GM18870 (cell line): ENCODE results near the gene HOXC11.

ENCODE experiments used
- ATAC-seq: cut with Tn5 transposase; IDR thresholded peaks from one replicate; pipeline ENCODE4 v1.9.1; 2021; ENCODE audit warnings: moderate library complexity; ENCODE audit not compliant: unreplicated experiment

The HOXC11 gene

DNA sequence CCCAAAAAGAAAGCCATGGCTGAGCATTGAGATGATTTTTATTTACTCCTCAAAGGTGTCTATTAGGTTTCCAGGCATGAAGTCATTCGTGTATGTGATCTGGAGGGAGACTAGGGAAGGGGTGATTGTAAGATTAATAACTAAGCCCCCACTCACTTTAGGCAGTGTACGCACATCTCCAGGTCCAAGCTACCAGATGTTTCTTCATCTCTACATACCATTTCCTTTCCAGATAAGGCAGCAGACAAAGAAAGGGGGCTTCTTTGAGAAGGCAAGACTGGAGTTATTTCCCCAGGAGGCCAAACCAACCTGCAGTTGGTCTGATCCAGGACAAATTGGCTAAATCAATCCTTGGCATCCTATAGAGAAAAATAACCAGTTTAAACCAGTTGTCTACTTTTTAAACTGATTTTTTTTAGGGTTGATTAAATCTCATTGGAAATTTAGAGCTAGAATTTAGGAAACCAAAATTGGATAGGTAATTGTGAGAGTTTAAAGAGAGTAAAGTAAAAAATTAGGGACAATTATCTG lies 30.4 kb upstream of the HOXC11 start:
- ATAC-seq, result no peak

DNA sequence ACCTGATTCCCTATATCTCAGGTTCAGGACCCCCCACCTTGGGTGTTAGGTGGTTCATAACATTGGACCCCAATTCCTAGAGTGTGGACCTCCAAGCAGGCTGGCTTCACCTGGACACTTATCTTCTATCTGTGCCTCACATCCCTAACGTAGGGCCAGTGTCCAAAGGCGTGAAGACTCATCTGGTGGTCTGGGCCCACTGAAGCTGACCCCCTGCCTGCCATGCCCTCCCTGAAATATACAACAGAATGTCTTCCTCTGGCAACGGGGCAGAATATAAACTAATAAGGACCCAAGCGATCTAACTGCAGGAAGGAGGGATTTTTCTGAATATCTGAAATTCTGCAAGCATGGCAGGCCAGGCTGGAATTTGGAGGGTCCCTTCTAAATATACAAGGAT lies 28.7 kb upstream of the HOXC11 start:
- ATAC-seq, result no peak

DNA sequence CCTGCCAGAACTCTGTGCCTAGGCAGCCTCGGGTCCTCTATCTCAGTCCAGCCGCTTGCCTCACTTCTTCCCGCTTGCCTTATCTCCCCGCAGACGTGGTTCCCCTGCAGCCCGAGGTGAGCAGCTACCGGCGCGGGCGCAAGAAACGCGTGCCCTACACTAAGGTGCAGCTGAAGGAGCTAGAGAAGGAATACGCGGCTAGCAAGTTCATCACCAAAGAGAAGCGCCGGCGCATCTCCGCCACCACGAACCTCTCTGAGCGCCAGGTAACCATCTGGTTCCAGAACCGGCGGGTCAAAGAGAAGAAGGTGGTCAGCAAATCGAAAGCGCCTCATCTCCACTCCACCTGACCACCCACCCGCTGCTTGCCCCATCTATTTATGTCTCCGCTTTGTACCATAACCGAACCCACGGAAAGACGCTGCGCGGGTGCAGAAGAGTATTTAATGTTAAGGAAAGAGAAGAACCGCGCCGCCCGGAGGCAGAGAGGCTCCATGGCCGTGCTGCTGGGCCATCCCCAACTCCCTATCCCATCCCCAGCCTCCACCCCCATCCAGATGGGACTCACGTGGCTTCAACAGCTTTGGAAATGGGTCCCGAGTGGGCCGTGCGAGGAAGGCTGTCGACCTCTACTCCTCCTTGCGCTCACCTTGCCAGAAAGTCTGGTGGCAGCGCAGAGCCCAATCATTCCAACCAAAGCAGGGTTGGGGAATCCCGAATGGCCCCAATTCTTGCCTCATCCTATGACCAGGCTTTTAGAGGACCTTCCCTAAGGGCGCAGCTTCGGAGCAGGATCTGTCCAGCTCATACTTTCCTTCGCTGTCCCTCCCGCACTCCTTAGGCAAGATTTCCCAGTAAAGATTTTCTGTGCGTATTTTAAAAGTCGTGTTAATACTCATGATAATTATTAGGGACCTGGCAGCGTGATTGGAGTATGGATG lies 27.7 kb upstream of the HOXC11 start:
- no peak for ATAC-seq

DNA sequence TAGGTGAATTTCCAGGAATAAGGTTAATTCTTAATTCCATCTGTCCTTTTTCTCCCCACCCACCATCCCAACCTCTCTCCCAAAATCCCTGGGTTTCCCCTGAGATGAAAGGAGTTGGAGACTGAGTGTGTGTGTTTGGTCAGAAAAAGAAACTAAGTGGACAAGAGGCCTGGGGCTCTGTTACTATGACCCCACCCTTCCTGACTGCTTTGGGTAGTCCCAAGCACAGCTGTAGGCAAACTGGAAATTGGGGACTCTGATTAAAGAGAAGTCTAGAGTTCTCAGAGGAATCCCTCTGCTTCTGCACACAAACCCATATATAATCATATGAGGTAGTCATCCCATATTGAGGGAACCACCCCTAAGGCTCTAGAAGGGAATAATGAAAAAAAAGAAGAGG lies 25.2 kb upstream of the HOXC11 start:
- ATAC-seq, result no peak

DNA sequence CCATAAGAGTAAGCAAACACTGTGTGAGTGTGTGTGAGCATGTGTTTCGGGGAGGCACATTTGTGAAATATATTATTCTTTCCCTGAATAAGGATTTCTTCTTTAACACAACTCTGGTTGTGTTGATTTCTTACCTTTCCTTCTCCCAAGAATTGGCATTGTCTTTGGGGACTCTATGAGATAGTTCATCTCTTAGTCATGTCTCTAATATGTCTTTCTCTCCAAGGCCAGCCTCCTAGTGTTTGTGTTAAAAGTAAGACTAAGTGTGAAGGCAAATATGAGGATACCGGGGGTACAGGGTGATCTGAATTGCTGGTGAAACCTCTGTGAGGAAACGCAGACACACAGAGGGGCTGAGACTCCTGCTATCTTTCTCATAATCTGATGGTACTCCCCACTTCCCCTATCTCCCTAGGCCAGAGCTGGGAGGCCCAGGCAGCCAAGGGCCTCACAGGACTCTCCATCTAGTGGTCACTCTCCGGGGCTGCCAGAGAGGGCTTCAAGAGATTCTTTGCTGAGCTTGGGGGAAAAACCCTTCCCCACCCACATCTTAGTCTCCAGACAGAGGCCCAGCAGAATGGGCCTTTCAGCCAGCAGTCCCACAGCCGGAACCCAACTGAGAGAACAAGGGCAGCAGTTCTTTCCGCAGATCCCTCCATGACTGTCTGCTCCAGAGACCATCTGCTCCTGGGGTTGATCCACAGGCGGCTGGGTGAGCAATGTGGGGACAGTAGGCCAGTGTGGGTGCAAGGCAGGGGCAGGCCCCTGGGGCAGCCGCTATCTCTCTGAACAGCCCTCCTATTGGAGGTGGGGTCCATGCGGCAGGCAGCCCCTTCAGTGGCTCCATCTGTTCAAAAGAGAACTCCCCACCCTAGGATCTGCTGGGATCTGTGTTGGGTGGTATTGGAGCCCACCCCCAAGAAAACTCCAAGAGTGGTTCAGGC lies 24.0 kb upstream of the HOXC11 start:
- ATAC-seq, result no peak

DNA sequence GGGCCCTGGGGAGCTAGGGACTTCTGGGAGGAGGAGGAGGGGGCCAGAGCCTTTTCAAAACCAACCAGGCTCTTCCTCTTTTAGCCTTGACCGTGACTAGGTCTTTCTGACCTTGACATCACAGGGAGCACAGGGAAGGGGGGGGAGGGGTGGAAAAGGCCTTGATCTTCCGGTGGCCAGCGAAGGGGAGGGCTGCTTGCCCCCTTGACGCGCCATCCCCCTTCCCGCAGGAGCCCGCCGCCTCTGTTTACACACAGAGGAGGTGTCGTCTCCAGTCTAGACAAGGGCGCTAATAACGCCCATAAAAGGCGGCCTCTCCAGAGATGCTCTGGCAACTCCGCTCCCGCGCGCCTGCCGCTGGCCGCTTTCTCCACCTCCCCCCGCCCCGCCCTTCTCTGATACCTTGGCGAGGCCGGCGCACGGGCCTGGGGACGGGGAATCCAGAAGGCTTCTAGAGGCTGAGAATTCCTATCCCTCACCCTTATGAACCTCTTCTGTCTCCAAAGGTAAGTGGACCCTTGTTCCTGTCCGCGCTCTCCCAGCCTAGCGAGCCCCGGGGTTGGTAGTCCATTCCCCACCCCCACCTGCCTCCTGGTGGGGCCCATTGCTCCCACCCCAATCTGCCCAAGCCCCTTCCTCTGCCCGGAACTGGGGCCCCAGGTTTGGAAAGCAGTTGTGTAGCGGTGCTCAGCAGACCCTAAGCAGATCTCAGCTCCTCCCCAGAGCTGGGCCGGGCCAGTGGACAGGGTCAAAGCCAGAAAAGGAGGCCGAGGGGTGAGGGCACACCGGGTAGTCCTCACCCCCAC lies 23.1 kb upstream of the HOXC11 start:
- no peak for ATAC-seq

DNA sequence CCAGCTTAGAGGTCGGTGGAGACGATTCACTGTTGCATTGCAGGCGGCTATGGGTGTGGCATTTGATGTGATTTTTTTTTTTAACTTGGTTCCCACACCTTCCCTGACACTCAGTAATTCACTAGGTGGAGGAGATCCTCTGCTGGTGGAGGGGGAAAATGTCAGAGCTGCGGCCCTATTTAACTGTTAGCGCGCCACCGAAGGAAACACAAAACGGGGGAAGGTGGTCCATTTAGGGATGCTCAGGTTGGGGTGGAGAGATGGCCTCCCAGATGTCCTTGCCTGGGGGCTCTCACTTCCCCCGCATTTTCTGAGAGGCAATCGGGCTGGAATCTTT lies 22.5 kb upstream of the HOXC11 start:
- ATAC-seq, result no peak

DNA sequence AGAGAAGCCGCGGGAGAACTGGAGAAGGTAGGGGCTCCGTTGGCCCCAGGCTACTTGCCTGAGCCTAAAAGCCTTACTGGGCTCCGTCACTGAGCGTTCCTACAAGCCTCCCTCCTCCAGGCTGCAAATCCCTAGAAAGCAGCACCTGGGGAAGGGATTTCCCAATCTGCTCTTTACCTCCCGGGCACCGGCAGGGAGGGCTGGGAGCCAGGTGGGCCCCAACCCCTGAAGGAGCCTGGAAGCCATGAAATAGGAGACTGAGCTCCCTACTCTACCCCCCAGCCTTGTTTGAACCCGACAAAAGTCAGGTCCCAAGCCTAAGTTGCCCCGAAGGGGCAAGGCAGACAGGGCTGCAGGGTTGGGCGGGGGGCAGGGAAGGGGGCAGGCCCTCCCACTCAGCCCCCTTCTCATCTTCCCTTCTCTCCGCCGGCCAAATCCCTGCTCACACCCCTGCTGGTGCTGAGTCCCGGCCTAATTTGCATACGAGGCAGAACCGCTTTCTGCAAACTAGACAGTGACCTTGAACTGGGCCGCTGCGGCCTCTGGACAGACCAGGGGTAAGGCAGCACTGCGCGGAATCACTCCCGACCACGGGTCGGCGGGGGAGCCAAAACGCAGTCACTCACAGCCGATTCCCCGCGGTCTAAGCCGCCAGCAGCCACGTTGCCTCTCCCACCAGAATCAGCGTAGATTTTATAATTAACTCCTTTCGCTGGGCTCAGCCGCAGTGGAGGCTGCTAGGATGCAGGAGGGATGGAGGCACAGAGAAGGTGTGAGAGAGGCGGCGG lies 21.9 kb upstream of the HOXC11 start:
- no peak for ATAC-seq

DNA sequence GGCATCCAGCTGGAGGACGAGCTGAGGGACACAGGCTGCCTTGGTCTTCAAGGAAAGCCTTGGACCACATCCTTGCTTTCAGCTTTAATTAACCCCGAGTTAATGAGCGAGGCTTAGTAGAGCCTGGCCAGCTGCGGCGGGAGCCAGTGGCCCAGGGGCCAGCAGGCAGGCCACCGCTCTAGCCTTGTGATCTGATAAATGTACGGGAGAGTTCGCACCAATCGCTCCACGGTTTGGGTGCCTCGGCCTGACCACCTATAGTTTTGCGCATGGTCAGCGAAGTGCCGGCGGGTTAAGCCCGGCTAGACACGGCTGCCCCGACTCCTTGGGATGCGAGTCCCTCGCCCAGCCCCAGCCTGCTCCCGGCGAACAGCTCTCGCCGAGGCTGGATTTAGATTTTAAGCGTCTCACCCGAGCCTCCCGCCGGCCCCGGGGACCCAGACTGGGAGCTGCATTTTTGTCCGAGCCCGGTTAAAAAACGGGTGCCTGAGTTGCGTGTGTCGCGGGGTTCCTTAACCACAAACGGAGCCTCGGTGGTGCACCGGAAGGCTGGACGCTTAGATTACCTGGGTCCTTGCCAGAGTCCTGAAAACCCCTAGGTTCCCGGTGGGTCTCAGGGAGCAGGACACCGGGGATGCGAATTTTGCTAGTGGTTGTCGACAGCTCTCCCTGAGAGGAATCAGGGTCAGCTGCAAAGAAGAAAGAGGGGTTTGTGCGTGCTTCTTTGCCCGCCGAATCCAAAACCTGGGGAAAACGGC lies 21.2 kb upstream of the HOXC11 start:
- ATAC-seq, result no peak

DNA sequence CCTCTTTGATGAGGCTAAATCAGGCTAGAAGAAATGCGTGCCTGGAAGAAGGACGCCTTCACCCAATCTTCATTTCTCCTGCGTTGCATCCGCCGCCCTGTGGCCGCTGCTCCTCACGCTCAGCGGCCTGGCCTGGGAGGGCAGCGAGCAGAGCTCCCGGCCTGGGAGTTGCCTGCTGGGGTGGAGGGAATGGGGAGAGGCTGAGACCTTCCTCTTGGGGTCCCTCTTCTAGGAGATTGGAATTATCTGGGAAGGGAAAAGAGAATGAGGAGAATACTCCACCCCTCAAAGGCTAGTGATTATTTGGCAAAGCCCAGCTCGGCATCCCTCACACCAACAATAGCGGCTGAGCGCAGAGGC lies 20.6 kb upstream of the HOXC11 start:
- no peak for ATAC-seq

DNA sequence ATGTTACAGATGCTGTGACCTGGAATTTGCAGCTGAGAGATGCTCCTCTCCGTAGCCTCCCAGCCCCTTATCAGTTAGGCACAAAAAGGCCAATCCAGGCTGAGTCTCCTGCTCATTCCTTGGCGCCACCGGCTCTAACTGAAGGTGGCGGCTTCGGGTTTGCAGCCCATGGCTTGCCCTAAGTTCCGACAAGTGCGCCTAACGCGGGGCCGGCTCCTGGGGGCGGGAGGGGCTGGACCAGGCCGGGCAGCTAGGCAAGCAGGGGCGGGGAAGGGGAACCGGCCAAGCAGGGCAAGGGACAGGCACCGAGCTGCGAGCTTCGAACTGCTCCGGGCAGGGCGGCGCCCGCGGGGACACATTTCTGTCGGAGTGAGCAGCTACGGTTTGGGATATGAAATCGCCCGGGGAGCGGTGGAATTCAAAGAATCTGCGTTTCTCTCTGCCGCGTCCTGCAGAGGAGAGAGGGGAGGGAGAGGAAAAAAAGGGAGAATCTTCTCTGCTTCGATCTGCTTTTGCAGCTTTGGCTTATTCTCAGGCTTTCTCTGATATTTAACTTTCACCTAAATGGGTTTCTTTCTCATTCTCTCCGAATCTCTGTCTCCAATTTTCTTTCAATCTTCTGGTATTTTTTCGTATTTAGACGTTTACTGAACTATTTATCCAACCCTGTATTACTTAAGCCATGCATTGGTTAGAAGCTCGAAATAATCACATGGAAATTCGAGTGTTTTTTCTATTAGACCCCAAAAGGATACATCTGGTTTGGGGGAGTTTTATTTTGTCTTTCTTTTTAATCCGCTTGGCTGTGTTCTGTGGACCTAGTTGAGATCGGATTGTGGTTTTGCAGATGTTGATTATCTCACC lies 19.8 kb upstream of the HOXC11 start:
- ATAC-seq, result no peak

DNA sequence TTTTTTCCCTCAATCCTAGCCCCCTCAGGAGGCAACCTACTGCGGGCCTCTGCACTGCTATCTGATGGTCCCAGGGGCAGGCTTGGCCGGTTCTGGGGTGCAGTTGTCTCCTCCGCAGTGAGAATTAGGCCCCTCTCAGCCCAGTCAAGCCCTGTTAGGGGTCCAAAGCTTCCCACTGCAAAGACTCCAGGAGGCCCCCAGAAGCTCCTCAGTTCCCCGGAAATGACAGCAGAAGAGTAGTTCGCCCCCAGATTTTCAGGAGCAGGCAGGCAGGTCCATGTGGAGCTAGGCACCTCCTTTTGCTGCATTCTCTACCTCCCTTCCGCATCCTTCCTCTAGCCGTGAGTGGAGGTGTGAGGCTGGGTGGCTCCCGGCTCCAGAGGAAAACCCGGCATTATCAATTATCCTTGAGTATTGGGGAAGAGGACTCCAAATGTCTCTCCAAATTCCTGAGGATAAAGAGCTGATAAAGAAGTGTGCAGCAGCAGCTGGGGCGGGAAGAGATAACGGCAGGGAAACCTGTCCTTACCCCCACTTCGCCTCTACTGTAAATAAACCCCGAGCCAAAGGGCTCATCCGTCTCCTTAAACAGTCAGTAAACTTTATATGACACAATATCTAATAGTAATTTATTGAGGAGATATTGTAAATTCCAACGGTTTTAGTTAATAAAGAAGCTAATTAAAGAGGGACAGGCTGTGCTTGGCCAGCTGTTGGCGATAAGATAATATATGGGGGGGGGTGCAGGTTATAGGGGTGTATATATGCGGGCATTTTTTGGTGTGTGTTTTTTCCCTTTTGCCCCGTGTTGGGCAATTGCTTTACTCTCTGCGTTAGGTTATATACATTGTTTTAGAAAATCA lies 18.9 kb upstream of the HOXC11 start:
- ATAC-seq, result no peak

DNA sequence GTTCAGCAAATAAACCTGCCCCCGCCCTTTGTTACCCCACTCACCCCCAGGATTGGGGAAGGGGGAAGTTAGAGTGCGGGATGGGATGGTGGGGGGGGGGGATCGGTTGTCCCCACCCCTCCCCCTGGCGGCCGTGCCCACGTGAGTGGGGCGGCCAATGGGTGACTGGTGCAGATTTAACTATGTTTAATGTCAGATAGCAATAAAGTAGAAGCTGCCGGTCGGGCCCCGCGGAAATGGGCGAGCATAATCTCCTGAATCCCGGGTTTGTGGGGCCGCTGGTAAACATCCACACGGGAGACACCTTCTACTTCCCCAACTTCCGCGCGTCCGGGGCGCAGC lies 18.3 kb upstream of the HOXC11 start, which contains the start of gene HOXC12:
HOXC12 (plus strand) TSS at position 210 of the 342 bp plus-strand sequence; CDS start at position 237, 27 bp downstream.
- no peak for ATAC-seq

DNA sequence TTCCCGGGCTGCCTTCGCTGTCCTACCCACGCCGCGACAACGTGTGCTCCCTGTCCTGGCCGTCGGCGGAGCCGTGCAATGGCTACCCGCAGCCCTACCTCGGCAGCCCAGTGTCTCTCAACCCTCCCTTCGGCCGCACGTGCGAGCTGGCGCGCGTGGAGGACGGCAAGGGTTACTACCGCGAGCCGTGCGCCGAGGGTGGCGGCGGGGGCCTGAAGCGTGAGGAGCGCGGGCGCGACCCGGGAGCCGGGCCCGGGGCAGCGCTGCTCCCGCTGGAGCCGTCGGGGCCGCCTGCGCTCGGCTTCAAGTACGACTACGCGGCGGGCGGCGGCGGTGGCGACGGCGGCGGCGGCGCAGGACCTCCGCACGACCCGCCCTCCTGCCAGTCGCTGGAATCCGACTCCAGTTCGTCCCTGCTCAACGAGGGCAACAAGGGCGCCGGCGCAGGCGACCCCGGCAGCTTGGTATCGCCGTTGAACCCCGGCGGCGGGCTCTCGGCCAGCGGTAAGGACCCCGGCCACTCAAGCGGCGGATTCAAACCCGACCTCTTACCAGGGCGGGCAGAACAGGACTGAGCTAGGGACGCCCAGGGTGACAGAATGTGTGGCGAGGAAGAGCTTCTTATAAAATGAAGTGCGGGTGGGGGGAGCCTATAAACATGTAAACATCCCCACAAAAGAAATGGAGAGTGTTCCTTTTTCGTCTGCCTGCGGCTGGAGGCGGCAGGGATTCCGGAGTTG lies 17.7 kb upstream of the HOXC11 start:
- no peak for ATAC-seq

DNA sequence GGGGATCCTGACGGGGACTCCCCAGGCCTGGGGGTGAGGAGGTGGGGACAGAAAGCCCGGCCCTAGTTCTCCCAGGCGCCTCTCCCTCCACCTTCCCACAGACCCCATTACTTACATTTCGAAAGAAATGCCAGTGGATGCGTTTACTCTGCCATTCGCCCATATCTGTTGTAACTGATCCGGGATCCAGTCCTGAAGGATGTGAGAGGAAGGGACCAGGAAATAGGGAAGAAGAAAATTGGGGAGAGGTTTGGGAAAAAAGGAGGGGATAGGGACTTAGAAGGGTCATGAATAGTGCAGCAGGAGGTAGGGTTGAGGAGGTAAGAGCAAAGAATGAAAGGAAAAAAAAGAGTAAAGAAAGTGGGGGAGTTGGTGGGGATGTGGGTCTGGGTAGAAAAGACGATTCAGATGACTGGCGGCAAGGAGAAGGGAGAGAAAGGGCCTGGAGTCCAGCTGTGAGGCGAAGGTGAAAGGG lies 17.1 kb upstream of the HOXC11 start:
- no peak for ATAC-seq

DNA sequence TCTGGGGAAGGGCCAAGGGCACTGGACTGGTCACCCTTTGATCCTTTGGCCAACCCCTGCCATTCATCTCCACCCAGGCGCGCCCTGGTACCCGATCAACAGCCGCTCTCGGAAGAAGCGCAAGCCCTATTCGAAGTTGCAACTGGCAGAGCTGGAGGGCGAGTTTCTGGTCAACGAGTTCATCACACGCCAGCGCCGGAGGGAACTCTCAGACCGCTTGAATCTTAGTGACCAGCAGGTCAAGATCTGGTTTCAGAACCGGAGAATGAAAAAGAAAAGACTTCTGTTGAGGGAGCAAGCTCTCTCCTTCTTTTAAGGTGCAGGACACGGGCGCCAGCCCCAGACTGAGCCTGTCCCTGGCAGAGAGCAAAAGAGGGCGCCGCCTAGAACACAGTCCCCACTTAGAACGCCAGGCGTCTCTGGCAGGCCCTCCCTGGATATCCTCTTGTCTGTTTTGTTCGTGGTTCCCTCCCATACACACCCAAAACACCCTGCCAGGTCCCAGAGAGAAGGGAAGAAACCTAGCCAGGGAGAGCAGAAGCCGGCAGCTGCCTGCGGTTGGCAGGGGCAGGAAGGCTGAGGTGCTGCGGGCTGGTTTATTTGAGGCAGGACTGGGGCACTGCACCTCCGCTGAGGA lies 16.6 kb upstream of the HOXC11 start:
- ATAC-seq, result no peak
